ENCODE results near the gene PDE6C.

DNA sequence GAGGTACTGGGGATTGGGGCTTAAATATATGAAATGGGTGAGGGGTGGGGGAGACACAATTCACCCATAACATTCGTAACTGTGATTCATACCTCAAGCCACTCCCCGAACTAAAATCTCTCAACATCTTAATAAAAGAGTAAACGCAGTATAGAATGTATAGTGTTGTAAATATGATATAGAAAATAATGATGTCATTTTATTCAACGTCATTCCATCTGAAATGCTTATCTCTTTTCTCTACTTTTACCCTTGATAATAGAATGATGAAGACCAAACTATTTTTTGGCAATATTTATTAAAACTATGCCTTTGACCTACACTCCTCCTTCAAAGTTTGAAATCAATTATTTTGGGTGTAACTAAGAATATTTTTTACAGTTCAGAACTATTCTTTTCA lies 53.7 kb downstream of the PDE6C start:
- TF ChIP-seq, protein P1, sequence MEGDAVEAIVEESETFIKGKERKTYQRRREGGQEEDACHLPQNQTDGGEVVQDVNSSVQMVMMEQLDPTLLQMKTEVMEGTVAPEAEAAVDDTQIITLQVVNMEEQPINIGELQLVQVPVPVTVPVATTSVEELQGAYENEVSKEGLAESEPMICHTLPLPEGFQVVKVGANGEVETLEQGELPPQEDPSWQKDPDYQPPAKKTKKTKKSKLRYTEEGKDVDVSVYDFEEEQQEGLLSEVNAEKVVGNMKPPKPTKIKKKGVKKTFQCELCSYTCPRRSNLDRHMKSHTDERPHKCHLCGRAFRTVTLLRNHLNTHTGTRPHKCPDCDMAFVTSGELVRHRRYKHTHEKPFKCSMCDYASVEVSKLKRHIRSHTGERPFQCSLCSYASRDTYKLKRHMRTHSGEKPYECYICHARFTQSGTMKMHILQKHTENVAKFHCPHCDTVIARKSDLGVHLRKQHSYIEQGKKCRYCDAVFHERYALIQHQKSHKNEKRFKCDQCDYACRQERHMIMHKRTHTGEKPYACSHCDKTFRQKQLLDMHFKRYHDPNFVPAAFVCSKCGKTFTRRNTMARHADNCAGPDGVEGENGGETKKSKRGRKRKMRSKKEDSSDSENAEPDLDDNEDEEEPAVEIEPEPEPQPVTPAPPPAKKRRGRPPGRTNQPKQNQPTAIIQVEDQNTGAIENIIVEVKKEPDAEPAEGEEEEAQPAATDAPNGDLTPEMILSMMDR (IDR thresholded peaks at IDR 0.05; ENCODE audit: low read depth, low read length, missing input control), result no peak
- TF ChIP-seq SP1 (IDR thresholded peaks at IDR 0.05) (no peak), GABPA (IDR thresholded peaks at IDR 0.05 in 1 of 2, conservative IDR thresholded peaks at IDR 0.05 in 1 of 2) (no peak), TAF1 (conservative IDR thresholded peaks at IDR 0.05) (no peak), EGR1 (IDR thresholded peaks at IDR 0.05; ENCODE audit: low read depth in 2 of 2) (no peak), RAD21 (IDR thresholded peaks at IDR 0.05) (no peak), YY1 (IDR thresholded peaks at IDR 0.05) (no peak)
- TF ChIP-seq, protein P2, sequence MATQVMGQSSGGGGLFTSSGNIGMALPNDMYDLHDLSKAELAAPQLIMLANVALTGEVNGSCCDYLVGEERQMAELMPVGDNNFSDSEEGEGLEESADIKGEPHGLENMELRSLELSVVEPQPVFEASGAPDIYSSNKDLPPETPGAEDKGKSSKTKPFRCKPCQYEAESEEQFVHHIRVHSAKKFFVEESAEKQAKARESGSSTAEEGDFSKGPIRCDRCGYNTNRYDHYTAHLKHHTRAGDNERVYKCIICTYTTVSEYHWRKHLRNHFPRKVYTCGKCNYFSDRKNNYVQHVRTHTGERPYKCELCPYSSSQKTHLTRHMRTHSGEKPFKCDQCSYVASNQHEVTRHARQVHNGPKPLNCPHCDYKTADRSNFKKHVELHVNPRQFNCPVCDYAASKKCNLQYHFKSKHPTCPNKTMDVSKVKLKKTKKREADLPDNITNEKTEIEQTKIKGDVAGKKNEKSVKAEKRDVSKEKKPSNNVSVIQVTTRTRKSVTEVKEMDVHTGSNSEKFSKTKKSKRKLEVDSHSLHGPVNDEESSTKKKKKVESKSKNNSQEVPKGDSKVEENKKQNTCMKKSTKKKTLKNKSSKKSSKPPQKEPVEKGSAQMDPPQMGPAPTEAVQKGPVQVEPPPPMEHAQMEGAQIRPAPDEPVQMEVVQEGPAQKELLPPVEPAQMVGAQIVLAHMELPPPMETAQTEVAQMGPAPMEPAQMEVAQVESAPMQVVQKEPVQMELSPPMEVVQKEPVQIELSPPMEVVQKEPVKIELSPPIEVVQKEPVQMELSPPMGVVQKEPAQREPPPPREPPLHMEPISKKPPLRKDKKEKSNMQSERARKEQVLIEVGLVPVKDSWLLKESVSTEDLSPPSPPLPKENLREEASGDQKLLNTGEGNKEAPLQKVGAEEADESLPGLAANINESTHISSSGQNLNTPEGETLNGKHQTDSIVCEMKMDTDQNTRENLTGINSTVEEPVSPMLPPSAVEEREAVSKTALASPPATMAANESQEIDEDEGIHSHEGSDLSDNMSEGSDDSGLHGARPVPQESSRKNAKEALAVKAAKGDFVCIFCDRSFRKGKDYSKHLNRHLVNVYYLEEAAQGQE (IDR thresholded peaks at IDR 0.05), result no peak
- TF ChIP-seq, protein P3, sequence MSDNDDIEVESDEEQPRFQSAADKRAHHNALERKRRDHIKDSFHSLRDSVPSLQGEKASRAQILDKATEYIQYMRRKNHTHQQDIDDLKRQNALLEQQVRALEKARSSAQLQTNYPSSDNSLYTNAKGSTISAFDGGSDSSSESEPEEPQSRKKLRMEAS (IDR thresholded peaks at IDR 0.05), result no peak
- TF ChIP-seq, protein P4, sequence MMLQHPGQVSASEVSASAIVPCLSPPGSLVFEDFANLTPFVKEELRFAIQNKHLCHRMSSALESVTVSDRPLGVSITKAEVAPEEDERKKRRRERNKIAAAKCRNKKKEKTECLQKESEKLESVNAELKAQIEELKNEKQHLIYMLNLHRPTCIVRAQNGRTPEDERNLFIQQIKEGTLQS (IDR thresholded peaks at IDR 0.05), result no peak
- TF ChIP-seq, protein P5, sequence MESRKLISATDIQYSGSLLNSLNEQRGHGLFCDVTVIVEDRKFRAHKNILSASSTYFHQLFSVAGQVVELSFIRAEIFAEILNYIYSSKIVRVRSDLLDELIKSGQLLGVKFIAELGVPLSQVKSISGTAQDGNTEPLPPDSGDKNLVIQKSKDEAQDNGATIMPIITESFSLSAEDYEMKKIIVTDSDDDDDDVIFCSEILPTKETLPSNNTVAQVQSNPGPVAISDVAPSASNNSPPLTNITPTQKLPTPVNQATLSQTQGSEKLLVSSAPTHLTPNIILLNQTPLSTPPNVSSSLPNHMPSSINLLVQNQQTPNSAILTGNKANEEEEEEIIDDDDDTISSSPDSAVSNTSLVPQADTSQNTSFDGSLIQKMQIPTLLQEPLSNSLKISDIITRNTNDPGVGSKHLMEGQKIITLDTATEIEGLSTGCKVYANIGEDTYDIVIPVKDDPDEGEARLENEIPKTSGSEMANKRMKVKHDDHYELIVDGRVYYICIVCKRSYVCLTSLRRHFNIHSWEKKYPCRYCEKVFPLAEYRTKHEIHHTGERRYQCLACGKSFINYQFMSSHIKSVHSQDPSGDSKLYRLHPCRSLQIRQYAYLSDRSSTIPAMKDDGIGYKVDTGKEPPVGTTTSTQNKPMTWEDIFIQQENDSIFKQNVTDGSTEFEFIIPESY (IDR thresholded peaks at IDR 0.05), result no peak
